GM19468 (cell line): ENCODE measurements around the gene LRRC37A.
"Not testable (repeated sequence)": the region's sequence is repeated elsewhere in the genome, so short reads cannot be mapped to it uniquely, and the experiment has no call there.

Experiments
- ATAC-seq: cut with Tn5 transposase; IDR thresholded peaks from one replicate; pipeline ENCODE4 v1.9.1; 2021; ENCODE audit warnings: mild to moderate bottlenecking, moderate library complexity, moderate number of reproducible peaks; ENCODE audit not compliant: unreplicated experiment; ENCODE audit errors: extremely low read depth

The LRRC37A gene

DNA sequence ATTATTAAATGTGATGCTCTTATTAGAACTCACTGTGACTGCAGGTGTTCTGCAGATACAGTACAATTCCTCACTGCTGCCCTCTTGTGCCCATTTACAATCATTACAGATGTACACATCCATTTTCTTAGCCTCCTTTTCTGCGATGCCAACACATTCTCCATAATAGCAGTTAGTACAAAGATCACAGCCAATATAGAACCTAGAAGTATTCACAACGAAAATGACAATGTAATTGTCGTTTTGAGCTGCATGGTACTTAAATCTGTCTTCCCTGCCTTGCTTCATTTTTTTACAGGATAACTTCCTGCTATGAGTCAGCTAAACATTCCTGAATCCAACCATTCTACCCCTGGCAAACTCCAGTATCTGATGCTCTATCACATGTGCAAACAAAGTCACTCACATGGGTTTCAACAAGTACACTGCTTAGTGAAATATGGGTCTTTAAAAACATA, 8.1 kb upstream of the LRRC37A start:
- ATAC-seq, result not testable (repeated sequence)

- not testable (repeated sequence) for ATAC-seq
Observed at GRCh38 chr17:46287587-46287986, 7.3 kb upstream of the LRRC37A start.

GRCh38 chr17:46290906-46291546, 3.9 kb upstream of the LRRC37A start:
- not testable (repeated sequence) for ATAC-seq

GRCh38 chr17:46291618-46292017, 3.3 kb upstream of the LRRC37A start:
- ATAC-seq, result not testable (repeated sequence)

DNA sequence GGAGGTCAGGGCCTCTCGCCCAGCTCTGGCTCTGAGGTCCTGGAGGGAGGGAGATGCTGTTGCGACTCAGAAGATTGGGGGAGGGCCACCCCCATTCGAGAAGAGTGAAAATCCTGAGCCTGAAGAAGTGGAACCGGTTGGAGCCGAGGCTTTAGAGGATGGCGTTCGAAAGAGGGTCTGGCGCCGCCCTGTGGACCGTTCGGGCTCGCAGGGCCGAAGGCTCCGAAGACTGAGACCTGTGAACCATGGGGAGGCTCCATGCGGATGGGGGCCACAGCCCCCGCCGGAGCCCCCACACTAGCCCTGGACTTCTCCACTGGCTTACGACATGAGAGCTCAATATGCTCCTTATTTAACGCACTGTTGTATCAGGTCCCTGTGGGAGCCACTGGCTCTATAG, 46.3 kb downstream of the LRRC37A start:
- ATAC-seq, result not testable (repeated sequence)

DNA sequence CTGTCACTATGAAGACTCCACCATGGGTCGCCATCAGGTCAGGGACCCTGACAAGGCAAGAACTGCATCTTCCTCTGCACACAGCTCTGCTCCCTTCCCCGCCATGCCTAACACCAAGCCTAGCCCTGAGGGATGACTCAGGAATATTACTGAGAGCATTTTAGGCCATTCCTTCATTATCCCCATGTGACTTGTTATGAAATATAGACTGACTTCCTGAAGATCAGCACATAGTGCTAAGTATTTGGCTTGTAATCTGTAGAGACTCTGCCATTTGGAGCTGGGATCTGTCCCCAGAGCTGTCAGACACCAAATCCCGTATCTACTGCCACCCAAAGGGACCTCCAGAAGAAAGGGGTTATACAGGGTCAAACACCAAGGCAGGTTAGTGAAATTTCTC, 47.2 kb downstream of the LRRC37A start:
- not testable (repeated sequence) for ATAC-seq

- ATAC-seq, result not testable (repeated sequence)
Observed at GRCh38 chr17:46348345-46348744, 53.4 kb downstream of the LRRC37A start.

DNA sequence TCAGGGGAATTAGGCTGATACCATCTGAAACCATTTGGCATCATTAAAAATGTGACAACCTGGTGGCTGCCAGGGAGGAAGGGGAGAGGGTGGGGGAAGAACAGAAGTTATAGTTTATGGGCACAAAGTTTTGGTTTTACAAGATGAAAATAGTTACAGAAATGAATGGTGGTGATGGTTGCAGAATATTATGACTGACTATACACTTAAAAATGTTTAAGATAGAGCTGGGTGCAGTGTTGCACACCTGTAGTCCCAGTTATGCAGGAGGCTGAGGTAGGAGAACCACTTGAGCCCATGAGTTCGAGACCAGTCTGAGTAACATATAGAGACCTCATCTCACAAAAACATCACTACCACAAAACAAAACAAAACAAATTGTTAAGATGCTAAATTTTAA, 54.1 kb downstream of the LRRC37A start:
- not testable (repeated sequence) for ATAC-seq

GRCh38 chr17:46353856-46354255, 58.9 kb downstream of the LRRC37A start:
- not testable (repeated sequence) for ATAC-seq

DNA sequence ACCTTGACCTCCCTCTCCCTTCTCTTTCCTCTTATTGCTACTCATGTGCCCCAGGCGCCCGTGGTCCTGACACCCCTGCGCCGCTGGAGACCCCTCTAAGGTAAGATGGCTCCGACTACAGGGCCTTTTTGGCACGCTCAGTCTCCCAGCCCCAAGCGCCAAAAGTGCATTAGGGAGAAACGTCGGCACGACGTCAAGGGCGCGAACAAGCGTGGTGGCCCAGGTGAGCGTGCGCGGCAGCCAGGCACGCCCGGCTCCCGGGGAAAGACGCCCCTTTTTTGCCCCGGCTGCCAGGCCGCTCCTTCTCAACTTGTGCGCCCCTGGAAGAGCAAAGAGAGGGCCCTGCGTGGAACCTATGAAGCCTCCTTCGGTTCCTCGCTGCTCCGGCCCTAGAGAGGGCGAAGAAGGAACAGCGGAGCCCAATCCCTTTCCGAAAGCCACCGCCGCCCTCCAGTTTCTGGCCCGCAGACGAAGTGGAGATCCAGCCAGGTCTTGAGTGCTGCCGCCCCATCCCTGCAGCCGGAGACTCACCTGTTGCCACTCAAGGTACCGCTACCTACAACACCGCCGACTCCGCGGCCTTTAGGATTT, 66.3 kb downstream of the LRRC37A start:
- ATAC-seq, result not testable (repeated sequence)

DNA sequence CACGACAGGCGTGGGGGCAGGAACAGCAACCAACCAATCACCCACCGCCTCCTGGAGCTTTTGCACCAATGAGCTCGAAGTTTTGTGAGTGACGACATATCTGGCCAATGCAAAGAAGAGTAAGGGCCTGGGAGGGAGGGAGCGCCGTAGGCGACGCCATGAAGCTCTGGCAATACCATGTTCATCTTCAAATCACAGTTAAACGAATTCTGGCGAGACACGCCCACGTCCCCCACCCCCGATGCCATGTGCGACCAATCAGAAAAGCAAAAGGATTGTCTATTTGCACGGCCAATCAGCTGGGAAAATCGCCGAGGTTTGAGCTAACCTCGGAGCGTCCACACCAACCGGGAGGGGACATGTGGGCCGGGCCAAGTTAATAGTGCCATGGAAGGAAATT, 66.8 kb downstream of the LRRC37A start, which contains the start of gene ARL17B:
Gene ARL17B, minus strand, starts transcription at position 12 of the 400 bp plus-strand sequence. CDS start 3,369 bp downstream, outside the sequence.
- ATAC-seq, result peak; percentile 67

DNA sequence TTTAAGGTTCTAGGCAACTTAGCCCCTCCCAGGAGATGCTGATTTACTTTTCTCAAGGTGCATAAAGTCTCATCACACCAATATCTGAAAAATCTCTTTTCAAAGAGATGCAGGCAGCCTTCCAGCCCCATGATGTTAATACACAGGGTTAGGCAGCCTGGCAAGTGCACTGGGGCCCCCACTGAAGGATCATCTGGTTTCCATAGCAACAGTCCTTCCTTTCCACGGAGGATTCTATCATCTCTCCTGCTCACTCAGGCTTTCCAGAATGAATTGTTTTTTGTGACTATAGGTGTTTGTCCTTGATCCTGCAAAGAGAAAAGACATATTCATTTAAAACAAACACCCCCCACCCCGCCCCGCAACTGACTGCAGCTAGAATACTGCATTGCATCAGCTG, 72.6 kb downstream of the LRRC37A start:
- not testable (repeated sequence) for ATAC-seq

DNA sequence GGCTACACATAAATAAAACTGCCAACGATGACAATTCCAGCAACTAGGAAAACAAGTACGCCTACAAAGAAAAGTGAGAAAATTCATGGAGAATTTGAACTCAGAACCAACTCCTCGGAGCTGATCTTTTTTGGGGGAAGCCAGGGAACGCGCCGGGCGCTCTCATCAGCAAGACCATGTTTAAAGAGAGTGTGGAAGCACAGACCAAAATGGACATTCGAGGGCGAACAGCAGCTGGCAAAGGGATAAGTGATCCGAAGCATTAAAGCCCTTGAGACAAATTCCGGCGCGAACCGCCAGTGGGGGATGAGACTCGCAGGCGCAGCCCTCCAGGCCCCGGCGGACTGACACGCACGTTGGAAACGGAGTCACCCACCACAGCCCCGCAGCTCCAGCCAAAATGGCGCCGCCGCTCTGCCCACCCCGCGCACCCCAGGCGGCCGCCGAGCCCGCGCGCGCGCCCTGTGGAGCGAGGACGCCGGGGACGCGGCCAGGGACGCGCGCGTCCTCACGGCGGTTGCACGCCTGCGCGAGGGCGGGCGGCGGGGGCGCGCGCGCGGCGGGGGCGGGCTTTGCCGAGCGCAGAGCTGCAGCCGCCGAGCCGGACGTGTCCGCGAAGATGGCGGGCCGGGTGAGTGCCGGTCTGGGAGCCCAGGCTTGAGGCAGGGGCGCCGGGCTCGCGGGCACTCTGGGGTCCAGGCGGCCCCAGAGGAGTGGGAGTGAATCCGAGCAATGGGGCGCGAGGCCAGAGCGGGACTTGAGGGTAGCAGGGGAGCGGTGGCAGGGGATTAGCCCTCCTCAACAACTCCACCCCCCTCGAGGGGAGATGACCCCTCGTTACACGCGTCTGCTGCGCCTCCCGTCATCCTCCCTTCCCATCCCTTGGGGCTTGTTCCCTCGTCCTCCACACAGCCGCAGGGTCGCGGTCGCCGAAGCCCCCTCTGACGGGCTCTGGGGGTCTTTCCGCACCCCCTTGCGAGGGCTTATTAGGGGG, 77.6 kb downstream of the LRRC37A start:
- ATAC-seq, result not testable (repeated sequence)

GRCh38 chr17:46373418-46373817, 78.5 kb downstream of the LRRC37A start:
- ATAC-seq, result peak; percentile 33

GRCh38 chr17:46383118-46383517, 88.2 kb downstream of the LRRC37A start:
- not testable (repeated sequence) for ATAC-seq

DNA sequence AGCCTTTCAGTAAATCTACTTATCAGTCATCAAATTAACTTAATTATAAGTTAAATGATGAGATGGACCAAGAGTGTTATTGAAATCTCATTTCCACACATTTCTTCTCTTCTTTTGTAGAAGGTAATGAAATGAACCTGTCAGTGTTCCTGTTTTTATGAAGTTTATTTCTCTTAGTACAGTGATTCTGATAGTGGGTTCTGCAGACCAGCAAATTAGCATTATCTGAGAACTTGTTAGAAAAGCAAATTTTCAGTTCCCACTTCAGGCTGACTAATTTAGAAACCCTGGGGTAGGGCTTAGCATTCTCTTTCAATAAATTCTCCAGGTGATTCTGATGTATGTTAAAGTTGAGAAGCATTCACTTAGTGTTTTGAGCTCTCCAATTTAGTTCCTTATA, 90.6 kb downstream of the LRRC37A start:
- not testable (repeated sequence) for ATAC-seq
